Measurements from ENCODE around the gene ANKRD10. TPM values are rescaled to one million over a fixed set of nuclear protein-coding genes. Genes with fewer than 3 reads are reported as not detected.
"Not testable (repeated sequence)": the region's sequence is repeated elsewhere in the genome, so short reads cannot be mapped to it uniquely, and the experiment has no call there.

ANKRD10 gene
- total and polyA plus RNA-seq, 2 experiments from 2014 or later: 127 to 191 TPM

- no peak overlapping the region for H3K27ac ChIP-seq
- DNase-seq (ENCODE audit: low read depth in 1 of 2, low spot score in 1 of 2): no peak
- peaks cover 2% of the 10 kb centered on the region for H3K9me3 ChIP-seq (ENCODE audit: low read depth)
- H3K36me3 ChIP-seq: no peaks in the 10 kb centered on the region
- TF ChIP-seq CTCF (IDR thresholded peaks at IDR 0.05; ENCODE audit: low read depth, low read length): no peak
- H3K27me3 ChIP-seq: no peaks in the 10 kb centered on the region
- no peaks in the 10 kb centered on the region for H3K4me1 ChIP-seq (ENCODE audit: low read depth)
- no peak overlapping the region for H3K4me3 ChIP-seq
These were observed 43.1 kb upstream of the ANKRD10 start for GRCh38 chr13:110957931-110958330.

GRCh38 chr13:110957181-110957884, 42.5 kb upstream of the ANKRD10 start:
- Histone ChIP-seq H3K4me3 (no peak overlapping the region), H3K27ac (no peak overlapping the region), H3K36me3 (no peaks in the 10 kb centered on the region), H3K9me3 (ENCODE audit: low read depth) (peaks cover 2% of the 10 kb centered on the region), H3K4me1 (ENCODE audit: low read depth) (no peaks in the 10 kb centered on the region), H3K27me3 (no peaks in the 10 kb centered on the region)
- peak; percentile 21 for TF ChIP-seq CTCF (IDR thresholded peaks at IDR 0.05; ENCODE audit: low read depth, low read length)
- DNase-seq (ENCODE audit: low read depth in 1 of 2, low spot score in 1 of 2): no peak

- H3K4me1 ChIP-seq (ENCODE audit: low read depth); H3K27me3 ChIP-seq; H3K9me3 ChIP-seq (ENCODE audit: low read depth); H3K36me3 ChIP-seq; H3K4me3 ChIP-seq; H3K27ac ChIP-seq; DNase-seq (ENCODE audit: low read depth in 1 of 2, low spot score in 1 of 2): not testable (repeated sequence)
These were observed 41.3 kb upstream of the ANKRD10 start for GRCh38 chr13:110956216-110956615.

GRCh38 chr13:110955608-110956007, 40.7 kb upstream of the ANKRD10 start:
- H3K4me3 ChIP-seq; H3K27me3 ChIP-seq; H3K36me3 ChIP-seq; H3K9me3 ChIP-seq (ENCODE audit: low read depth); H3K27ac ChIP-seq; H3K4me1 ChIP-seq (ENCODE audit: low read depth); DNase-seq (ENCODE audit: low read depth in 1 of 2, low spot score in 1 of 2): not testable (repeated sequence)

- H3K36me3 ChIP-seq; H3K27ac ChIP-seq; H3K4me1 ChIP-seq (ENCODE audit: low read depth); H3K9me3 ChIP-seq (ENCODE audit: low read depth); H3K4me3 ChIP-seq; H3K27me3 ChIP-seq: not testable (repeated sequence)
- DNase-seq (ENCODE audit: low read depth in 1 of 2, low spot score in 1 of 2): peak in 1 of 2 donors; percentile 96
These were observed 40.2 kb upstream of the ANKRD10 start for GRCh38 chr13:110955072-110955503.

GRCh38 chr13:110954533-110954920, 39.7 kb upstream of the ANKRD10 start:
- not testable (repeated sequence) for DNase-seq (ENCODE audit: low read depth in 1 of 2, low spot score in 1 of 2); H3K9me3 ChIP-seq (ENCODE audit: low read depth); H3K36me3 ChIP-seq; H3K27me3 ChIP-seq; H3K4me3 ChIP-seq; H3K27ac ChIP-seq; H3K4me1 ChIP-seq (ENCODE audit: low read depth)

- Histone ChIP-seq H3K4me1 (ENCODE audit: low read depth) (no peaks in the 10 kb centered on the region), H3K27ac (no peak overlapping the region), H3K9me3 (ENCODE audit: low read depth) (no peaks in the 10 kb centered on the region), H3K36me3 (no peaks in the 10 kb centered on the region), H3K27me3 (no peaks in the 10 kb centered on the region), H3K4me3 (no peak overlapping the region)
- TF ChIP-seq CTCF (IDR thresholded peaks at IDR 0.05; ENCODE audit: low read depth, low read length): no peak
- no peak for DNase-seq (ENCODE audit: low read depth in 1 of 2, low spot score in 1 of 2)
These were observed 39.1 kb upstream of the ANKRD10 start for GRCh38 chr13:110953833-110954532.

Data from cardiac muscle cell (in vitro differentiated cells and primary cell).